Neural cell (in vitro differentiated cells): ENCODE data around the gene TSPAN7.

ENCODE experiments used
- EP300 ChIP-seq: fragments of 450-650 bp; conservative IDR thresholded peaks from 2 replicates; pipeline ENCODE4 v1.6.1; 2014; ENCODE audit warnings: antibody characterized with exemption, mild to moderate bottlenecking, moderate library complexity; ENCODE audit not compliant: poor library complexity, severe bottlenecking
- EZH2 ChIP-seq: fragments of 200-600, 300-800 bp; shearing (Covaris generic), sonication (generic); IDR thresholded peaks from 2 replicates; pipeline ENCODE4 v1.6.1; 2014; ENCODE audit warnings: antibody characterized with exemption, low read length, borderline replicate concordance, mild to moderate bottlenecking; ENCODE audit not compliant: insufficient read depth, poor library complexity, severe bottlenecking
- RAD21 ChIP-seq: fragments of 450-650 bp; conservative IDR thresholded peaks from 2 replicates; pipeline ENCODE4 v1.6.1; 2014; ENCODE audit warnings: antibody characterized with exemption, mild to moderate bottlenecking, moderate library complexity
- TF ChIP-seq, protein P1 (sequence below): fragments of 450-650 bp; IDR thresholded peaks from 2 replicates; pipeline ENCODE4 v1.5.1; 2014; ENCODE audit warnings: antibody characterized with exemption, mild to moderate bottlenecking, moderate library complexity; ENCODE audit not compliant: poor library complexity, severe bottlenecking
- TF ChIP-seq, protein P2 (sequence below): IDR thresholded peaks from 2 replicates; pipeline ENCODE4 v1.6.1; 2012; ENCODE audit warnings: borderline replicate concordance

DNA sequence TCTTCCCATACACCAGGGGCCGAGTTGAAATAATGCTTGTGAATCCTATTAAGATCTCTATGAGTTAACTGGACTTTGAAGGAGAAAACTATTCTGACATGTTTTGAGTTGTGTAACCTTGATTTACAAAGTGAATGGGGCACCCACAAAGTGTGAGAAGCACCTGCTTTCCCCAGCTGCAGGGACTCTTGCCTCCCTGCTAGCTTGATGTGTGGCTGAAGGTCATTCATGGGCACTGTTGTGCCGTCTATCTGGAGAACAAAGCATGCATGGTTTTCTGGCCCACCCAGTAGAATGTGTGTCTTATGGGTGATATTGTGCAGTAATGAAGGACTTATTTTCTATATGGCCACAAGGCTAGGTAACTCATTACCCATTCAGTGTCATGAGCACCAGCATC lies 53.1 kb downstream of the TSPAN7 start:
- TF ChIP-seq EZH2 (no peak), EP300 (no peak), RAD21 (no peak)
- TF ChIP-seq, protein P1, sequence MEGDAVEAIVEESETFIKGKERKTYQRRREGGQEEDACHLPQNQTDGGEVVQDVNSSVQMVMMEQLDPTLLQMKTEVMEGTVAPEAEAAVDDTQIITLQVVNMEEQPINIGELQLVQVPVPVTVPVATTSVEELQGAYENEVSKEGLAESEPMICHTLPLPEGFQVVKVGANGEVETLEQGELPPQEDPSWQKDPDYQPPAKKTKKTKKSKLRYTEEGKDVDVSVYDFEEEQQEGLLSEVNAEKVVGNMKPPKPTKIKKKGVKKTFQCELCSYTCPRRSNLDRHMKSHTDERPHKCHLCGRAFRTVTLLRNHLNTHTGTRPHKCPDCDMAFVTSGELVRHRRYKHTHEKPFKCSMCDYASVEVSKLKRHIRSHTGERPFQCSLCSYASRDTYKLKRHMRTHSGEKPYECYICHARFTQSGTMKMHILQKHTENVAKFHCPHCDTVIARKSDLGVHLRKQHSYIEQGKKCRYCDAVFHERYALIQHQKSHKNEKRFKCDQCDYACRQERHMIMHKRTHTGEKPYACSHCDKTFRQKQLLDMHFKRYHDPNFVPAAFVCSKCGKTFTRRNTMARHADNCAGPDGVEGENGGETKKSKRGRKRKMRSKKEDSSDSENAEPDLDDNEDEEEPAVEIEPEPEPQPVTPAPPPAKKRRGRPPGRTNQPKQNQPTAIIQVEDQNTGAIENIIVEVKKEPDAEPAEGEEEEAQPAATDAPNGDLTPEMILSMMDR = no peak
- TF ChIP-seq, protein P2, sequence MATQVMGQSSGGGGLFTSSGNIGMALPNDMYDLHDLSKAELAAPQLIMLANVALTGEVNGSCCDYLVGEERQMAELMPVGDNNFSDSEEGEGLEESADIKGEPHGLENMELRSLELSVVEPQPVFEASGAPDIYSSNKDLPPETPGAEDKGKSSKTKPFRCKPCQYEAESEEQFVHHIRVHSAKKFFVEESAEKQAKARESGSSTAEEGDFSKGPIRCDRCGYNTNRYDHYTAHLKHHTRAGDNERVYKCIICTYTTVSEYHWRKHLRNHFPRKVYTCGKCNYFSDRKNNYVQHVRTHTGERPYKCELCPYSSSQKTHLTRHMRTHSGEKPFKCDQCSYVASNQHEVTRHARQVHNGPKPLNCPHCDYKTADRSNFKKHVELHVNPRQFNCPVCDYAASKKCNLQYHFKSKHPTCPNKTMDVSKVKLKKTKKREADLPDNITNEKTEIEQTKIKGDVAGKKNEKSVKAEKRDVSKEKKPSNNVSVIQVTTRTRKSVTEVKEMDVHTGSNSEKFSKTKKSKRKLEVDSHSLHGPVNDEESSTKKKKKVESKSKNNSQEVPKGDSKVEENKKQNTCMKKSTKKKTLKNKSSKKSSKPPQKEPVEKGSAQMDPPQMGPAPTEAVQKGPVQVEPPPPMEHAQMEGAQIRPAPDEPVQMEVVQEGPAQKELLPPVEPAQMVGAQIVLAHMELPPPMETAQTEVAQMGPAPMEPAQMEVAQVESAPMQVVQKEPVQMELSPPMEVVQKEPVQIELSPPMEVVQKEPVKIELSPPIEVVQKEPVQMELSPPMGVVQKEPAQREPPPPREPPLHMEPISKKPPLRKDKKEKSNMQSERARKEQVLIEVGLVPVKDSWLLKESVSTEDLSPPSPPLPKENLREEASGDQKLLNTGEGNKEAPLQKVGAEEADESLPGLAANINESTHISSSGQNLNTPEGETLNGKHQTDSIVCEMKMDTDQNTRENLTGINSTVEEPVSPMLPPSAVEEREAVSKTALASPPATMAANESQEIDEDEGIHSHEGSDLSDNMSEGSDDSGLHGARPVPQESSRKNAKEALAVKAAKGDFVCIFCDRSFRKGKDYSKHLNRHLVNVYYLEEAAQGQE = no peak
